ENCODE data around the gene SLC4A1.

DNA sequence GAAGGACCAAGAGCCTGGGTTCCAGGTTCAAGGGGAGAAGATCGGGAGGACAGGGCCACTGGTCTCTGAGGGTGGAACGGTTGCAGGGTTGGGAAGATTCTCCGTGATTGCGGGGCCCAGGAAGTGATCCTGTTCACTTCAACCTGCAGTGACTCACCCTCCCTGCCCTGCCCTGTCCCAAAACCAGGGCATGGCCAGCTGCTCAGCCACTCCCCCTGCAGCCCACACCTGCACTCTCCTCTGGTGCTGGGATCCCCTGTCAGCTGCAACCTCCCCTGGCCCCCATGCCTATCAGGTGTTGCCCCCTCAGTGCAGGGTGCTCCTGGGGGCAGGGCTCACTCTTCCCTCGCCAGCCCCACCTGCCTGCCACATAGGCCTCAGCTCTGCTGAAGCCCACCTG is 41.5 kb upstream of the SLC4A1 start:
- TF ChIP-seq POLR2A (IDR thresholded peaks at IDR 0.05), result no peak
- TF ChIP-seq, protein P1, sequence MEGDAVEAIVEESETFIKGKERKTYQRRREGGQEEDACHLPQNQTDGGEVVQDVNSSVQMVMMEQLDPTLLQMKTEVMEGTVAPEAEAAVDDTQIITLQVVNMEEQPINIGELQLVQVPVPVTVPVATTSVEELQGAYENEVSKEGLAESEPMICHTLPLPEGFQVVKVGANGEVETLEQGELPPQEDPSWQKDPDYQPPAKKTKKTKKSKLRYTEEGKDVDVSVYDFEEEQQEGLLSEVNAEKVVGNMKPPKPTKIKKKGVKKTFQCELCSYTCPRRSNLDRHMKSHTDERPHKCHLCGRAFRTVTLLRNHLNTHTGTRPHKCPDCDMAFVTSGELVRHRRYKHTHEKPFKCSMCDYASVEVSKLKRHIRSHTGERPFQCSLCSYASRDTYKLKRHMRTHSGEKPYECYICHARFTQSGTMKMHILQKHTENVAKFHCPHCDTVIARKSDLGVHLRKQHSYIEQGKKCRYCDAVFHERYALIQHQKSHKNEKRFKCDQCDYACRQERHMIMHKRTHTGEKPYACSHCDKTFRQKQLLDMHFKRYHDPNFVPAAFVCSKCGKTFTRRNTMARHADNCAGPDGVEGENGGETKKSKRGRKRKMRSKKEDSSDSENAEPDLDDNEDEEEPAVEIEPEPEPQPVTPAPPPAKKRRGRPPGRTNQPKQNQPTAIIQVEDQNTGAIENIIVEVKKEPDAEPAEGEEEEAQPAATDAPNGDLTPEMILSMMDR (IDR thresholded peaks at IDR 0.05), result no peak
